GM21381 (cell line): ENCODE measurements around the gene FRY.

Experiments used
- ATAC-seq: cut with Tn5 transposase; IDR thresholded peaks from one replicate; pipeline ENCODE4 v1.9.1; 2021; ENCODE audit warnings: mild to moderate bottlenecking, moderate library complexity; ENCODE audit not compliant: unreplicated experiment

Gene FRY

DNA sequence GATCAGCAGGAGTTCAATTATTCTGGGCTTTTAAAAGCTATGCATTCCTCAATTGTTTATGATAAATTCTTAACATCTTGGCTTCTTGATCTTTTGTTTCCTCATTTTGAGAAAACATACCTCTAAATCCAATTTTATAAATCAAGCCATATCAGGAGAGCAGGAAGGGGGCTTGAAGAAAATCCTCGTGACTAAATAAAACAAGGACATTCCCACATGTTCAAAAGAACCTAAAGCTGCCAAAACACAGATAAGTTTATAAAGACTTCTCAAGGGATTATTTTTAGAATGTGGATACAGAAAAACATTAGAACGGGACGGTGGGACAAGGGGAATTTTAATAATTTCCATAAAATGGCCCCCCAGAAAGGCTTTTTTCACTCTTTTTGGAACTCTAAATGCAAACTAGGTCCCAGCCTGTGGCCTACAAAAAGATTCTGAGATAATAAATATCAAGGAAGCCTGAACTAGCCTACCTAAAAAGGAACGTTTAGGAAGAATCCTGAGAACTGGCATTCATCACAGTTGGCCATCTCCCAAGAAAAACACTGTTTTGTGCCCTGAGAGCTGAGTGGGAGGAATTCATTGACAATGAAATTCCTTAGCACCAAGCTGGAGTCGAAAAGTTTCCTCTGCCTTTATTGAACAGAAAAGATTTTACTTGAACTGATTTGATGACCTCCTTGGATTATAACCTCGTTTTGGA is 253.5 kb downstream of the FRY start:
- ATAC-seq = no peak

DNA sequence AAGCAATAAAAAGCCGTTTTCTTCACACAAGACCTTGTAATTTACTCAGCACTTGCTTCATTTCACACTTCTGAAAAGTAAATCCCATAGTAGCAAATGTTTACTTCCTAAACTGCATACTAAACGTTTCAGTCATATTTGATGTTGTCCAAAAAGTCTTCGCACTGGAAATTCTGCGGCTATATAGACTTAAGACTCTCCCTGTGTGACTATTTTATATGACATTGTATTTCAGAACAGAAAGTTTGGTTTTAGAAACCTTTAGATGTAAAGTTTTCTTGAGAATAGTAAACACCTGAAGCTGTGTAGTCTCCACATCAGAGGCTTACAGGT is 254.0 kb downstream of the FRY start:
- no peak for ATAC-seq

DNA sequence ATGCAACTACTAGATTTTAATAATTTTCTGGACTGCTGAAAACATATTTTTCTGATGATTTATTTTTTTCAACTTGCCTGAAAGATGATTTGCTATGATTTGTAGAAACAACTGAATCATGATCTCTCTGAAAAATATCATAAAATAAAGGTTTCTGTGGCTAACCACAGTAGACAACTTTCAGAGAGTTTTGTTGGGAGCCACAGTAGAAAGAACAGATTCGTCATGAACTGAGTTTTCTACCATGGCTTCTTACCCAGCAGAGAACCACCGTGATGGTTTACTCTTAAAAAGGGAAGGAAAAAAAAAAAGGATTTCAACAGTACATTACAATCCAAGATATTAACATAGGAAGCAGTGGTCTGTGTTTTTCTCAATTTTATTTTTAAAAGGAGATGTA is 265.6 kb downstream of the FRY start:
- ATAC-seq = no peak

DNA sequence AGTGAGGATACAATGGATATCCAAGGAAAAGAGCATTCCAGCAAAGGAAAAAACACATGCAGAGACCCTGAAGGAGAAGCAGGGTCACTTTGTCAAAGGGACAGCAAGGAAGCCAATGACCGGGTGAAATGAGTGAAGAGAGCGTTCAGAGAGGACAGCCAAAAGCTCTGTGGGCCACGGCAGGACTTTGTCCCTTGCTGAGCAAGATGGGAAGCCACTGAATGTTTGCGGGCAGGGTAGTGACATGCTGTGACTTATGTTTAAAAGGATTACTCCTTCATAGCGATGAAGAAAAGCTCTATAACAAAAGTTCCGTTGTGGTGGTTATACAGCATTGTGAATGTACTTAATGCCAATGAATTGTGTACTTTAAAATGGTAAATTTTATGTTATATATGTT is 267.1 kb downstream of the FRY start:
- no peak for ATAC-seq

DNA sequence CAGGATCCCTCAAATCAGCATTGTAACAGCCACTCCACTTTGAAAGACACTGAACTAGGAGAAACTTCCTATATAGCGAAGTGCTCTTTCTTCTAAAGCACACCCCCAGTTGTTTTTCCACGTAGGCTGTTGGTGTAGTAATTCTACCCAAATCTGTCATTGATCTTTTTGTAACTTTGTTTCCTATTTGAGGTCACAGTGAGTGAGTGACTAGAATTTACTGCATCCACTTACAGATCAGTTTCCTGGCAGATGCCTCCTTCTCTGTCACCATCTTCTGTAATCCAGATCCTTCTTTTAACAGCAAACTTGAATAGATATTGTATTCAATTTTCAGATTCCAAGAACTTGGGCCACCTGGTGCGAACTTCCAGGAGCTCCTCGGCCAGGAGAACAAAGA is 268.3 kb downstream of the FRY start:
- ATAC-seq = no peak

DNA sequence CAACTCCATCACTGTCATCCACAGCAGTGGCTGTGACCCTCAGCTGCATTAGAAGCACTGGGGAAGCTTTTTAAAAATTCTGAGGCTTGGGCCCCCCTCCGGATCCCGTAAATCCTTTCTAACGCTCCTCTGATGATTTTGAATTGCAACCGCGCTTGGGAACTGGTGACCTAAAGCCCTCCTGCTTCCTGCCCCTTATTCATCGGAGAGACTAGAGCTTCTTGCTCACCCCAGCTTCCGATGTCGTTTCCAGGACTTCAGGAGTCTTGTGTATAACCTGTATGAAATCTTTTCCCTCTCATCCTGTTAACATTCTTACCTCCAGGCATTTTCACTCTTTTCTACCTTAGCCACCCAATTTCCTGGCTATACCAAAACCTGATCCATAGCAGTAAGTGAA is 268.8 kb downstream of the FRY start:
- ATAC-seq = no peak

DNA sequence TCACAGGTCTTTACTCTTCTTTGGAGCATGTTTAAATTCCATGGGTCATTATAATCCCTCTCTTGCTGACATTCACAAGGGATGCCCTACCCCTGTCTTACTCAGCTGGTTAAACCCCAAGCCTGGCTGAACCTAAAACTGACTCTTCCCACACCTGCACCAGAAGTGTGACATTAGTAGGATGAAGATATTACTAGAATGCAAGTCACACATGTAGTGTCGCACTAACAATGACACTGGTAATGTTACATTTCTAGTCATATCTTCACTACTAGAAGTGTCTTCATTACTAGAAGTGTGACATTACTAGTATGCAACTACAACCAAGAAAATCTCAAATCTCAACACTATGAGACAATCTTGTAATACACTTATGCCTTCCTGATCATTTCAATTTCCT is 269.3 kb downstream of the FRY start:
- no peak for ATAC-seq

DNA sequence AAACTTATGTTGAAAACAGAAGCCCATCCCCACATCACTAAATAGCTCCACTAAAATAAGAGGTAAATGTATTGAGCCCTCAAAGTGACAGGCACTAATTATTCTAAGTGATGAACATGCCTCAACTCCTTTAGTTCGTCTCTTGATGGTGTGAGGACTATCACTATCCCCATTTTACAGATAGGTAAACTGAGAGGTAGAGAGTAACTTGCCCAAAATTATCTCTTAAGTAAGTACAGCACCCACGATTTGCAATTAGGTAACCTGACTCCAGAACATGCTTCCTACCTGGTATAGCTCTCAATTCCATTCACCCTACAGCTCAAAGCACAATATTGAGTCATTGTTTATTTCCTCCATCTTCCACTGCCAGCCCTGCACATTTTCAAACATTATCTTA is 270.9 kb downstream of the FRY start:
- ATAC-seq = no peak

DNA sequence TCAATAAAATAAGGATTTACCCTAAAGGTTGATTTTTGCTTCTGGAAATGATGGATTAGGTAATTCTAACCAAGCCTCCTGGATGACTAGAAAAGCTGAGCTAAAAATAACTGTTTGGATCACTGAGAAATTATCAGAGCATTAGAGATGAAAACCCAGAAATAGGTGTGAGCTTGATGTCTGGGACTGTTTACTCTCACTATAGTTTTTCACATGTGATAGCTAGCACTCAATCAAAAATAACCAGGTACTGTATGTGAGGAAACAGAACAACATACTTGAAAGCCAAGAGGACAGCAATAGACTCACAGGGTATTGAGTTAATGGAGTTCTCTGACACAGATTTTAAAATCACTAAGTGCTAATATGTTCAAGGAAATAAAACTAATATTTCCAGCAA is 274.1 kb downstream of the FRY start:
- ATAC-seq = no peak

DNA sequence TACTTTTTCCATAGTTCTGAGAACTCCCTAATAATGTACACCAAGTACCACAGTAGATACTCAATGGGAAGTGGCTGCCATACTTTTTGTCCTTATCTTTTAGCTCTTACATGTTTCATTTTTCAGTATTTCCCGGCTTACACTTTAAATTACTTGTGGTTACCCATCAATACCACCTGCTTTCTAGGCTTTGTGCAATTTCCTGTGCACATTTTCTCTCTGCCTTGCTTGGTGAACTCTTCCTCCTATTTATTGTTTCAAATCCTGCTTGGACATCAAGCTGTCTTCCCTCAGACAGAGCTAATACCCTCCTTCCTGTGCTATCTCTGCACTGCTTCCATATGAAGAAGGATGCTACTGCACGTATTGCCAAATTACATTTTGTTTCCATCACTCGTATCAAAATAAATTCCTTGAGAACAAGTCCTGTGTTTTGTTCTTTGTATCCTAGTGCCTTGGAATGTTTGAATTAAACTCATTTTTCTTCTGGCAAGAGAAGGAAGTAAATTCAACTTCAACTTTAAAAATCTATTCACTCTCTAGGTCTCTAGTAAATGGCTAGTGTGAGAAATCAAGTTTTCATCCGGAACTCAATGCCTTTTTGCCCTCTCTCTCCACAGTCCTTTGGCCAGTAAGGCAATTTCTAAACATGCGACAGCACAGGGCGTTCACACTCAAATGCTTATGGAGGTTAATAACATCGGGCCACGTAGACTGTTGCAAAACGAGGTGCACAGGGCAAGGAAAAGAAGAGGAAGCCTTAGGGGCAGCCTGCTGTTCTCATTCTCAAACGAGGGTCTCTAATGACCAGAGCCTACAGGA is 277.9 kb downstream of the FRY start:
- ATAC-seq = peak; percentile 19

DNA sequence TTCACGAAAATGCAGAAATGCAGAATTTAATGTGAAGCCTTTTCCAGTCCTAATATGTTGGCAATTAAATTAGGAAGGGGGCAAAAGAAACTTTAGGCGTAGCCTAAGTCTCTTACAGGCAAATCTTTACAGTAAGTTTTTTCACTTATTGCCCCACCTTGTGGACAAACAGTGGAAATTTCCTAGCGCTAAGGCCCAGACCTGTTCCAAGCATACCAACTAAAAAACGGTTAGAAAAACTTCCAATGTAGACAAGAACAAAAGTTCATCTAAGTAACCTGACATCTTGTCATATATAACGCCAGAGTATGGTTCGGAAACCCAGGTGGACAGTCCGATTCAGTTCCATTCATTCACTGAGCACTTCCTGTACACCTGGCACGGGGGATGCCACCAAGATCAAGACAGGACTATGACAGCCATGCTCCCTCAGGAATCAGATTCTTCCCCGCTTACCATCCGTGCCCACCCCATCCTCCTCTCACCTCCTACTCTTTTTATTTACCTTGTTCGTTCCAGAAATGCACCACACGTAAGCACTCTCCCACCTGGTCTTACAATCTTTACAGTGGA is 278.6 kb downstream of the FRY start:
- ATAC-seq = peak; percentile 58

DNA sequence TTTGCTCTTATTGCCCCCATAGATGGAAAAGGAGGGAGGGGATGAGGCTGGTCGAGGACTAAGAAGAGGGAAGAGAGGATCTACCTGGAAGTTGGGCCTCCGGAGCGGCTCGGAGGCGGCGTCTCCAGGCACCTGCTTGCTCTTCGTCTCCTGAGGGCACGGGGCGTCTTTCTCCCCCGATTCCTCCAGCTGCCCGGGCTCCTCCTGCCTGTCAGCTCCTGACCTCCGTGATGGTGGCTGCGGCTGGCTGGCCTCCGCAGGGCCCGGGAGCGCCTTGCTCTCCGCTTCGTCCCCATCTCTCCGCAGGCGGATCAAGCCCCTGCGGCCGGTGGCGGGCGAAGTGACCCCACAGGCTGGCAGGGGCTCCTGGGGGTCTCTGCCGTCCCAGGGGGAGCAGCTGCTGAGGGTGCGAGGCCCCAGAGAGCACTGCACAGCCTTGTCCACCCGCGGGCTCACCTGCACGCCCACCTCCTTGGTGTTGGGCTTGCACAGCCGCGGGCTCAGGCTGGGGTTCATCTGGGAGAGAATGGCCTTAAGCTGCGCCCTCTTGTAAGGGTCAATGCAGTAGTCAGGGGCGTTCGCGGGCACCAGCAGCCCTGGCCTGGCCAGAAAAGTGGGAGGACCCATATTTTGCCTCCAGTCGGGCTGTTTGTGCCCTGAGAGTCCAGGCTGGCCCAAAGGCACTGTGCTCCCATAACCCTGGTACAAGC is 279.8 kb downstream of the FRY start:
- no peak for ATAC-seq

DNA sequence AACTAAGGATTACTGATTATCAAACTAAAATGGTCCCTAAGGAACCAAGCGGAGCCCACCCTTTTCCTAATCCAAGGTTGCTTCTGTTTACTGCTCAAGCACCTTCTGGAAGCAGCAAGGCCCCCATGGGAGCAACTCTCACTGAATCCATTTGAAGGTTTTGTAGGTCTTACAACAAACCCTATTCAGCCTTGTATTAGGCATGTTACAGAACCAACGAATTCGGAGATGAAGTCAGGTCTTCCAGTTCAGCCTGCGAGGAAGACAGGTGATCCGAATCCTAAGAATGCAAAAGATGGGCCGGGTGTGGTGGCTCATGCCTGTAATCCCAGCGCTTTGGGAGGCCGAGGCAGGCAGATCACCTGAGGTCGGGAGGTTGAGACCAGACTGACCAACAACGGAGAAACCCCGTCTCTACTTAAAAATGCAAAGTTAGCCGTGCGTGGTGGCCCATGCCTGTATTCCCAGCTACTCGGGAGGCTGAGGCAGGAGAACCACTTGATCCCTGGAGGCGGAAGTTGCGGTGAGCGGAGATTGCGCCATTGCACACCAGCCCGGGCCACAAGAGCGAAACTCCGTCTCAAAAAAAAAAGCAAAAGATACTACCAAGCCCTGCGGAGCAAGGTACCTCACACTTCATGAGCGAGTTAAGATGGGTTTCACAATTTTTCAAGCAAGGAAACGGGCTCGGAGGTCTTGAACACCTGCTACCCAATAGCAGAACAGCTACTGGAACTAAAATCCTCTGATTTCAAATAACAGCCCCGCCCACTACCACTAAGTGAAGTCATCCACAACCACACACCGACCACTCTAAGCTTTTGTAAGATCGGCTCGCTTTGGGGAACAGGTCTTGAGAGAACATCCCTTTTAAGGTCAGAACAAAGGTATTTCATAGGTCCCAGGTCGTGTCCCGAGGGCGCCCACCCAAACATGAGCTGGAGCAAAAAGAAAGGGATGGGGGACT is 283.0 kb downstream of the FRY start:
- peak; percentile 22 for ATAC-seq

DNA sequence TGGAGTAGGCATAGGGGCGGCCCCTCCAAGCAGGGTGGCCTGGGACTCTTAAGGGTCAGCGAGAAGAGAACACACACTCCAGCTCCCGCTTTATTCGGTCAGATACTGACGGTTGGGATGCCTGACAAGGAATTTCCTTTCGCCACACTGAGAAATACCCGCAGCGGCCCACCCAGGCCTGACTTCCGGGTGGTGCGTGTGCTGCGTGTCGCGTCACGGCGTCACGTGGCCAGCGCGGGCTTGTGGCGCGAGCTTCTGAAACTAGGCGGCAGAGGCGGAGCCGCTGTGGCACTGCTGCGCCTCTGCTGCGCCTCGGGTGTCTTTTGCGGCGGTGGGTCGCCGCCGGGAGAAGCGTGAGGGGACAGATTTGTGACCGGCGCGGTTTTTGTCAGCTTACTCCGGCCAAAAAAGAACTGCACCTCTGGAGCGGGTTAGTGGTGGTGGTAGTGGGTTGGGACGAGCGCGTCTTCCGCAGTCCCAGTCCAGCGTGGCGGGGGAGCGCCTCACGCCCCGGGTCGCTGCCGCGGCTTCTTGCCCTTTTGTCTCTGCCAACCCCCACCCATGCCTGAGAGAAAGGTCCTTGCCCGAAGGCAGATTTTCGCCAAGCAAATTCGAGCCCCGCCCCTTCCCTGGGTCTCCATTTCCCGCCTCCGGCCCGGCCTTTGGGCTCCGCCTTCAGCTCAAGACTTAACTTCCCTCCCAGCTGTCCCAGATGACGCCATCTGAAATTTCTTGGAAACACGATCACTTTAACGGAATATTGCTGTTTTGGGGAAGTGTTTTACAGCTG is 283.9 kb downstream of the FRY start, which contains the start of the genes BRCA2 and ZAR1L:
Gene BRCA2 (plus strand): TSS at position 271 of the 790 bp plus-strand sequence. CDS start 953 bp downstream, outside the sequence.
Gene ZAR1L (minus strand): TSS at position 126 of the 790 bp plus-strand sequence. CDS start 3,438 bp downstream, outside the sequence.
- peak; percentile 94 for ATAC-seq

DNA sequence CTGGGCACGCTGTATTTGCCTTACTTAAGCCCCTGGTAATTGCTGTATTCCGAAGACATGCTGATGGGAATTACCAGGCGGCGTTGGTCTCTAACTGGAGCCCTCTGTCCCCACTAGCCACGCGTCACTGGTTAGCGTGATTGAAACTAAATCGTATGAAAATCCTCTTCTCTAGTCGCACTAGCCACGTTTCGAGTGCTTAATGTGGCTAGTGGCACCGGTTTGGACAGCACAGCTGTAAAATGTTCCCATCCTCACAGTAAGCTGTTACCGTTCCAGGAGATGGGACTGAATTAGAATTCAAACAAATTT is 284.4 kb downstream of the FRY start:
- ATAC-seq = peak; percentile 42

DNA sequence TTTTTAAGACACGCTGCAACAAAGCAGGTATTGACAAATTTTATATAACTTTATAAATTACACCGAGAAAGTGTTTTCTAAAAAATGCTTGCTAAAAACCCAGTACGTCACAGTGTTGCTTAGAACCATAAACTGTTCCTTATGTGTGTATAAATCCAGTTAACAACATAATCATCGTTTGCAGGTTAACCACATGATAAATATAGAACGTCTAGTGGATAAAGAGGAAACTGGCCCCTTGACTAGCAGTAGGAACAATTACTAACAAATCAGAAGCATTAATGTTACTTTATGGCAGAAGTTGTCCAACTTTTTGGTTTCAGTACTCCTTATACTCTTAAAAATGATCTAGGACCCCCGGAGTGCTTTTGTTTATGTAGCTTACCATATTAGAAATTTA is 284.9 kb downstream of the FRY start:
- ATAC-seq = no peak

DNA sequence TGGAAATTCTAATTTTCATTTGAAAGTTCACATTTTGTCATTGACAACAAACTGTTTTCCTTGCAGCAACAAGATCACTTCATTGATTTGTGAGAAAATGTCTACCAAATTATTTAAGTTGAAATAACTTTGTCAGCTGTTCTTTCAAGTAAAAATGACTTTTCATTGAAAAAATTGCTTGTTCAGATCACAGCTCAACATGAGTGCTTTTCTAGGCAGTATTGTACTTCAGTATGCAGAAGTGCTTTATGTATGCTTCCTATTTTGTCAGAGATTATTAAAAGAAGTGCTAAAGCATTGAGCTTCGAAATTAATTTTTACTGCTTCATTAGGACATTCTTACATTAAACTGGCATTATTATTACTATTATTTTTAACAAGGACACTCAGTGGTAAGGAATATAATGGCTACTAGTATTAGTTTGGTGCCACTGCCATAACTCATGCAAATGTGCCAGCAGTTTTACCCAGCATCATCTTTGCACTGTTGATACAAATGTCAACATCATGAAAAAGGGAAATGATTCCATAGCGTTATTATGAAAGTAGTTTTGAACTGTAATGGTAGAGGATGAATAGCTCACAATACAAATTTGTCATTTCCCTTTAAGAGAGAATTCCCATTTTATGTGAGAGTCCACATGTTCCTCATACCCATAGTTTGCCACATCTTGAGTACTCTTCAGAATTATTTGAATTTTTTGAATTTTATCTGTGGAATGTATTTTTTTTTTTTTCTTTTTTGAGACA is 286.3 kb downstream of the FRY start:
- ATAC-seq = no peak

DNA sequence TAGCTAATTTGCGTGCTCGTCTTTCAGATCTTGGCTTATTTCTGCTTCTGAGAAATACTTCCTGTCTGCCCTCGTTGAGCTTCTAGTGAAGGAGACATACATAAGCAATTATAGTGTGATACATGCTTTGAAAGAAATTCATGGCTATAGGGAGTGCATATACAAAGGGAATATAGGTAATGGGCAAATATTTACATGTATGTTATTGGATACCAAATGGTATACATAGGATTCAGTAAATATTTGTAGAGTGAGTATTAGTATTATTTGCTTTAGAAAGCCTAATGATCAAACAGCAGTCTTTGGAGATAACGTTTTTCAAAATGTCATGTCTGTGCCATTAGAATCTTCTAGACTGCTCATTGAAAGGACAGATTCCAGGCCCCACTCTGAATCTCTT is 289.0 kb downstream of the FRY start:
- no peak for ATAC-seq

DNA sequence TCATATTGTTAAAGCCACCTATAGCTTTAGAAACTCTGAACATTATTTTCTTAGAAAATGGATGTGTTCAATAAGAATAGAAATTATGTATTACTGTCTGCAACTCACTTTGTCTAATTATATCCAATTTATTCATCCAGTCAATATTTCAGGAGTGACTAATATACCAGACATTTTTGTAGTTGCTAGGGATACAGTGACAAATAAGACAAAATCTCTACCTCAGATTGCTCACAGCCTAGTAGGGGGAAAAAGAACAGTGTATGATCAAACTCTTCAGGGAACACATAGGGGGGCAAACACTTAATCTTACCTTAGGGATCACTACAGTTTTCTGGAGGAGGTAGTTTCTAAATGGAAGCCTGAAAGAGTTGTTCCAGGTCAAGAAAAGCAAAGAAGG is 292.3 kb downstream of the FRY start:
- ATAC-seq = no peak
